B cell (primary cell): ENCODE results near the gene GFPT1. TPM values are rescaled to one million over a fixed set of nuclear protein-coding genes. Genes with fewer than 3 reads are reported as not detected.

Experiments used
- ATAC-seq: fragments of 200-7000 bp; cut with Tn5 transposase; one replicate; pipeline ENCODE4 v1.10.0; 2021; ENCODE audit warnings: low read depth, mild to moderate bottlenecking, moderate number of reproducible peaks, moderate library complexity
- CTCF ChIA-PET: fragments of 350-600 bp; sonication (Branson Sonifier 250); formaldehyde crosslinking; loops from one replicate; lab custom pipeline; 2021; ENCODE audit warnings: antibody characterized with exemption, inconsistent platforms; lab: Charles Lee
- POLR2A ChIA-PET: fragments of 350-600 bp; sonication (Branson Sonifier 250); formaldehyde crosslinking; loops from one replicate; lab custom pipeline; 2021; ENCODE audit warnings: antibody characterized with exemption; lab: Charles Lee
- DNase-seq: peaks from one replicate; pipeline ENCODE4 v3.0.0; 2013
- H2AFZ ChIP-seq: 2 replicates; pipeline ENCODE4 v1.6.1; 2012; ENCODE audit warnings: mild to moderate bottlenecking, low read depth, low read length; ENCODE audit not compliant: insufficient read depth, poor library complexity, severe bottlenecking
- H3K27ac ChIP-seq, 2 donors: 1 replicate in 1 of 2; 2 replicates in 1 of 2; pipeline ENCODE4 v1.5.1; 2012 to 2013; ENCODE audit warnings: low read length in 2 of 2, mild to moderate bottlenecking in 2 of 2, moderate library complexity in 1 of 2
- H3K27me3 ChIP-seq, 4 experiments: fragments of 200-600 bp in 1 of 4; sonication (generic) in 1 of 4; replicated peaks in 1 of 4; 1 replicate in 2 of 4; 2 replicates in 2 of 4; pipeline versions ENCODE4 v1.6.1 to v1.7.0; 2013 to 2016; ENCODE audit warnings: low read length in 3 of 4, mild to moderate bottlenecking in 2 of 4, mixed read lengths in 1 of 4, moderate library complexity in 1 of 4; ENCODE audit not compliant: insufficient read depth in 4 of 4, control insufficient read depth in 3 of 4; ENCODE audit errors: control extremely low read depth in 1 of 4
- H3K36me3 ChIP-seq, 2 experiments: replicated peaks in 1 of 2; 1 replicate in 1 of 2; 2 replicates in 1 of 2; pipeline versions ENCODE4 v1.6.1 to v1.7.1; 2013; ENCODE audit warnings: low read length in 1 of 2; ENCODE audit not compliant: insufficient read depth in 2 of 2, control insufficient read depth in 1 of 2; ENCODE audit errors: control extremely low read depth in 1 of 2, extremely low read depth in 1 of 2
- H3K4me1 ChIP-seq, 2 donors: fragments of 200-600 bp in 1 of 2; sonication (generic) in 1 of 2; 1 replicate in 1 of 2; 2 replicates in 1 of 2; pipeline versions ENCODE4 v1.5.1 to v1.6.1; 2013 to 2017; ENCODE audit warnings: low read length in 2 of 2; ENCODE audit not compliant: control insufficient read depth in 2 of 2, insufficient read depth in 2 of 2
- H3K4me2 ChIP-seq: replicated peaks from 2 replicates; pipeline ENCODE3; 2012; ENCODE audit warnings: mild to moderate bottlenecking, low read depth, low read length; ENCODE audit not compliant: poor library complexity, severe bottlenecking
- H3K4me3 ChIP-seq, 5 experiments: fragments of 200-600 bp in 1 of 5; sonication (generic) in 1 of 5; 1 replicate in 3 of 5; 2 replicates in 2 of 5; pipeline versions ENCODE4 v1.5.1 to v1.7.0; 2011 to 2016; ENCODE audit warnings: low read length in 4 of 5, mild to moderate bottlenecking in 4 of 5, low read depth in 2 of 5, control low read depth in 1 of 5, moderate library complexity in 1 of 5; ENCODE audit not compliant: insufficient read depth in 1 of 5; ENCODE audit errors: control extremely low read depth in 1 of 5, extremely low read depth in 1 of 5
- H3K79me2 ChIP-seq: fragments of 200-600 bp; sonication (generic); one replicate; pipeline ENCODE4 v1.6.0; 2016; ENCODE audit warnings: low read length; ENCODE audit not compliant: control insufficient read depth, insufficient read depth
- H3K9ac ChIP-seq: fragments of 200-600 bp; sonication (generic); 2 replicates; pipeline ENCODE4 v1.6.1; 2017; ENCODE audit warnings: mild to moderate bottlenecking, low read length, moderate library complexity
- H3K9me3 ChIP-seq, 3 donors: one replicate each; pipeline versions ENCODE4 v1.6.1 to v1.7.1; 2013; ENCODE audit warnings: low read length in 2 of 3; ENCODE audit not compliant: control insufficient read depth in 2 of 3, insufficient read depth in 1 of 3; ENCODE audit errors: control extremely low read depth in 1 of 3
- H4K20me1 ChIP-seq: 2 replicates; pipeline ENCODE4 v1.6.0; 2012; ENCODE audit warnings: mild to moderate bottlenecking, low read length; ENCODE audit not compliant: insufficient read depth, control insufficient read depth, poor library complexity, severe bottlenecking
- H3K27ac Mint-ChIP-seq: one replicate; pipeline ENCODE4 v1.8.0; 2021; ENCODE audit warnings: mixed read lengths
- H3K27me3 Mint-ChIP-seq: one replicate; pipeline ENCODE4 v1.8.0; 2021; ENCODE audit warnings: mixed read lengths
- H3K4me1 Mint-ChIP-seq: one replicate; pipeline ENCODE4 v1.8.0; 2021; ENCODE audit warnings: mixed read lengths
- H3K4me3 Mint-ChIP-seq: one replicate; pipeline ENCODE4 v1.8.0; 2021; ENCODE audit warnings: mixed read lengths
- H3K9me3 Mint-ChIP-seq: one replicate; pipeline ENCODE4 v1.8.0; 2022; ENCODE audit warnings: mixed read lengths; ENCODE audit not compliant: insufficient read depth
- CTCF ChIP-seq: fragments of 200-600 bp; IDR thresholded peaks from one replicate; pipeline ENCODE4 v1.8.0; 2022; ENCODE audit warnings: antibody characterized with exemption, mild to moderate bottlenecking
- EZH2 ChIP-seq: IDR thresholded peaks from 2 replicates; pipeline ENCODE4 v1.6.1; 2012; ENCODE audit warnings: borderline replicate concordance, low read depth, mild to moderate bottlenecking, moderate library complexity, low read length; ENCODE audit not compliant: insufficient read depth, poor library complexity, severe bottlenecking
- WGBS: methylation state at CpG from one replicate; pipeline ENCODE4 v1.1.5; 2013; ENCODE audit warnings: missing lambda C conversion rate; ENCODE audit not compliant: insufficient coverage; 5-methylcytosine and 5-hydroxymethylcytosine counted together
- intact Hi-C: fragments of 100-400 bp; cut with micrococcal nuclease; formaldehyde crosslinking; loops from one replicate; pipeline ENCODE4 v1.10.0; 2022
- polyA plus RNA-seq: library from polyadenylated mRNA; depleted of rRNA; stranded (reverse); fragments of >200 nt; gene quantifications from 2 replicates; pipeline ENCODE4 v1.2.3, GENCODE V29; 2012
- total RNA-seq, 2 donors: library from RNA; stranded (reverse); fragments of 120-200 nt in 1 of 2; gene quantifications; 1 replicate in 1 of 2; 2 replicates in 1 of 2; pipeline versions ENCODE4 v1.2.3 to v1.2.4, GENCODE V29; 2013 to 2022

Gene GFPT1
- total and polyA plus RNA-seq, 2 donors (not counting 1 experiment from before 2014, with no cell fraction given): 2.8 to 18.1 TPM

- Mint-ChIP-seq H3K4me3 (peak overlapping the region; percentile 87), H3K27ac (peak overlapping the region; percentile 32), H3K27me3 (peaks cover 26% of the 10 kb centered on the region), H3K4me1 (peaks cover 39% of the 10 kb centered on the region), H3K9me3 (peaks cover 2% of the 10 kb centered on the region)
- ChIA-PET POLR2A (interaction anchor here (0.6 kb wide), 1 partner anchor 20 kb away, joined by 3 read pairs; no protein-coding TSS in a partner anchor), CTCF (interaction anchor here (0.9 to 3.8 kb wide), 8 partner anchors 8 to 843 kb away, joined by 3 to 22 read pairs (median 4); partner anchors contain the start of genes ANTXR1, APLF and FBXO48)
- Histone ChIP-seq H3K4me2 (peak overlapping the region; percentile 98), H3K4me3 (peak overlapping the region; percentile 48 to 69 (median 64)), H3K27ac (no peak overlapping the region), H3K9ac (peak overlapping the region; percentile 77), H3K36me3 (no peaks in the 10 kb centered on the region), H3K79me2 (no peaks in the 10 kb centered on the region), H4K20me1 (no peaks in the 10 kb centered on the region), H2AFZ (peak overlapping the region; percentile 84), H3K4me1 (peaks cover 19 to 39% of the 10 kb centered on the region in 2 donors), H3K27me3 (peaks cover 0 to 29% (median 15%) of the 10 kb centered on the region in 4 experiments), H3K9me3 (peaks cover 0 to 7% (median 3%) of the 10 kb centered on the region in 3 donors)
- intact Hi-C loops: loop anchor here (1.0 kb wide), 1 partner anchor 294 kb away; the partner anchor contains the start of gene ANTXR1
- TF ChIP-seq EZH2 (no peak), CTCF (peak; percentile 77)
- DNase-seq (peak; percentile 80), ATAC-seq (peak; percentile 89)
- WGBS: under 1% methylated on average over 61 of the region's 61 CpGs
Observed at GRCh38 chr2:69306822-69307578, 80.0 kb downstream of the GFPT1 start.

- Mint-ChIP-seq H3K4me1 (peaks cover 39% of the 10 kb centered on the region), H3K9me3 (peaks cover 2% of the 10 kb centered on the region), H3K27me3 (peaks cover 30% of the 10 kb centered on the region), H3K27ac (no peak overlapping the region), H3K4me3 (peak overlapping the region; percentile 87)
- Histone ChIP-seq H3K9me3 (peaks cover 0 to 7% (median 3%) of the 10 kb centered on the region in 3 donors), H3K36me3 (no peaks in the 10 kb centered on the region), H3K4me2 (peak overlapping the region; percentile 98), H3K27ac (no peak overlapping the region), H3K27me3 (peaks cover 0 to 29% (median 15%) of the 10 kb centered on the region in 4 experiments), H3K4me3 (peak overlapping the region in 4 of 5 experiments; percentile 48 to 69 (median 63)), H2AFZ (peak overlapping the region; percentile 84), H3K79me2 (no peaks in the 10 kb centered on the region), H4K20me1 (no peaks in the 10 kb centered on the region), H3K9ac (peak overlapping the region; percentile 77), H3K4me1 (peaks cover 19 to 39% of the 10 kb centered on the region in 2 donors)
- ChIA-PET POLR2A (interaction anchor here (0.6 kb wide), 1 partner anchor 20 kb away, joined by 3 read pairs; no protein-coding TSS in a partner anchor), CTCF (interaction anchor here (0.9 to 3.8 kb wide), 7 partner anchors 9 to 842 kb away, joined by 3 to 22 read pairs (median 5); partner anchors contain the start of genes ANTXR1, APLF and FBXO48)
- intact Hi-C loops: no loop called here
- DNase-seq (no peak), ATAC-seq (no peak)
- no peak for TF ChIP-seq CTCF
- no peak for TF ChIP-seq EZH2
- 1% methylated on average over 31 of the region's 31 CpGs for WGBS
Observed at GRCh38 chr2:69306393-69306821, 80.6 kb downstream of the GFPT1 start.
